Ectodermal cell (in vitro differentiated cells): ENCODE measurements around the gene PLA2G2D.

ENCODE experiments used
- H3K27ac ChIP-seq: 2 replicates; pipeline ENCODE4 v1.7.0; 2013; ENCODE audit warnings: mild to moderate bottlenecking, low read depth, low read length; ENCODE audit not compliant: insufficient read depth, poor library complexity, severe bottlenecking
- H3K27me3 ChIP-seq: 2 replicates; pipeline ENCODE4 v1.7.0; 2013; ENCODE audit warnings: mild to moderate bottlenecking, low read length; ENCODE audit not compliant: insufficient read depth, control insufficient read depth, poor library complexity, severe bottlenecking
- H3K36me3 ChIP-seq: one replicate; pipeline ENCODE4 v1.7.0; 2013; ENCODE audit warnings: low read length; ENCODE audit not compliant: control insufficient read depth, insufficient read depth
- H3K4me1 ChIP-seq: one replicate; pipeline ENCODE4 v1.7.0; 2013; ENCODE audit warnings: low read length; ENCODE audit not compliant: control insufficient read depth, insufficient read depth
- H3K4me3 ChIP-seq: 2 replicates; pipeline ENCODE4 v1.7.0; 2013; ENCODE audit warnings: low read depth, low read length, control low read depth; ENCODE audit not compliant: insufficient read depth
- H3K9me3 ChIP-seq: 2 replicates; pipeline ENCODE4 v1.7.0; 2013; ENCODE audit warnings: mild to moderate bottlenecking, low read length, moderate library complexity; ENCODE audit not compliant: control insufficient read depth
- WGBS, 2 experiments: methylation state at CpG; one replicate each; pipeline ENCODE4 v1.1.7; 2013; ENCODE audit warnings: missing lambda C conversion rate in 2 of 2; 5-methylcytosine and 5-hydroxymethylcytosine counted together

Gene PLA2G2D

GRCh38 chr1:20153000-20153418, 33.7 kb upstream of the PLA2G2D start:
- Histone ChIP-seq H3K4me1 (peaks cover 9% of the 10 kb centered on the region), H3K9me3 (no peaks in the 10 kb centered on the region), H3K36me3 (no peaks in the 10 kb centered on the region), H3K27ac (no peak overlapping the region), H3K27me3 (no peaks in the 10 kb centered on the region), H3K4me3 (no peak overlapping the region)
- 22 to 29% methylated on average over 6 of the region's 6 CpGs for WGBS, 2 experiments

GRCh38 chr1:20152599-20152930, 33.2 kb upstream of the PLA2G2D start:
- peaks cover 9% of the 10 kb centered on the region for H3K4me1 ChIP-seq
- no peaks in the 10 kb centered on the region for H3K27me3 ChIP-seq
- 60 to 66% methylated on average over 7 of the region's 7 CpGs for WGBS, 2 experiments

GRCh38 chr1:20151906-20152598, 32.7 kb upstream of the PLA2G2D start:
- WGBS, 2 experiments: 30 to 31% methylated on average over 29 of the region's 29 CpGs
- Histone ChIP-seq H3K27ac (no peak overlapping the region), H3K36me3 (no peaks in the 10 kb centered on the region), H3K4me1 (peaks cover 9% of the 10 kb centered on the region), H3K27me3 (no peaks in the 10 kb centered on the region), H3K4me3 (no peak overlapping the region), H3K9me3 (no peaks in the 10 kb centered on the region)

More at GRCh38 chr1:20152599-20152930, 33.2 kb upstream of the PLA2G2D start:
- Histone ChIP-seq H3K27ac (no peak overlapping the region), H3K4me3 (no peak overlapping the region), H3K9me3 (no peaks in the 10 kb centered on the region), H3K36me3 (no peaks in the 10 kb centered on the region)

- H3K27me3 ChIP-seq: no peaks in the 10 kb centered on the region
- H3K9me3 ChIP-seq: no peaks in the 10 kb centered on the region
- 91 to 93% methylated on average over 6 of the region's 6 CpGs for WGBS, 2 experiments
Observed at GRCh38 chr1:20150969-20151368, 31.6 kb upstream of the PLA2G2D start.

GRCh38 chr1:20150326-20150705, 31.0 kb upstream of the PLA2G2D start:
- Histone ChIP-seq H3K36me3 (no peaks in the 10 kb centered on the region), H3K27me3 (no peaks in the 10 kb centered on the region), H3K4me3 (no peak overlapping the region), H3K4me1 (peaks cover 9% of the 10 kb centered on the region), H3K9me3 (no peaks in the 10 kb centered on the region), H3K27ac (no peak overlapping the region)
- WGBS, 2 experiments: 89% methylated on average over 8 of the region's 8 CpGs

More at GRCh38 chr1:20150969-20151368, 31.6 kb upstream of the PLA2G2D start:
- H3K27ac ChIP-seq: no peak overlapping the region
- H3K4me3 ChIP-seq: no peak overlapping the region
- H3K4me1 ChIP-seq: peaks cover 9% of the 10 kb centered on the region
- H3K36me3 ChIP-seq: no peaks in the 10 kb centered on the region

- 84% methylated on average over 27 of the region's 27 CpGs for WGBS, 2 experiments
- H3K4me3 ChIP-seq: no peak overlapping the region
Observed at GRCh38 chr1:20149601-20150325, 30.4 kb upstream of the PLA2G2D start.

GRCh38 chr1:20148571-20149500, 29.5 kb upstream of the PLA2G2D start:
- H3K27ac ChIP-seq: no peak overlapping the region
- H3K9me3 ChIP-seq: no peaks in the 10 kb centered on the region
- WGBS, 2 experiments: 91 to 93% methylated on average over 13 of the region's 13 CpGs
- peaks cover 9% of the 10 kb centered on the region for H3K4me1 ChIP-seq
- H3K4me3 ChIP-seq: no peak overlapping the region
- H3K36me3 ChIP-seq: no peaks in the 10 kb centered on the region
- H3K27me3 ChIP-seq: no peaks in the 10 kb centered on the region

More at GRCh38 chr1:20149601-20150325, 30.4 kb upstream of the PLA2G2D start:
- no peaks in the 10 kb centered on the region for H3K9me3 ChIP-seq
- peaks cover 9% of the 10 kb centered on the region for H3K4me1 ChIP-seq
- H3K36me3 ChIP-seq: no peaks in the 10 kb centered on the region
- no peak overlapping the region for H3K27ac ChIP-seq
- no peaks in the 10 kb centered on the region for H3K27me3 ChIP-seq

GRCh38 chr1:20147846-20148570, 28.7 kb upstream of the PLA2G2D start:
- no peak overlapping the region for H3K27ac ChIP-seq
- H3K27me3 ChIP-seq: no peaks in the 10 kb centered on the region
- no peaks in the 10 kb centered on the region for H3K9me3 ChIP-seq
- no peak overlapping the region for H3K4me3 ChIP-seq
- no peaks in the 10 kb centered on the region for H3K36me3 ChIP-seq
- 88 to 91% methylated on average over 13 of the region's 13 CpGs for WGBS, 2 experiments
- H3K4me1 ChIP-seq: peaks cover 6% of the 10 kb centered on the region

GRCh38 chr1:20143734-20144565, 24.6 kb upstream of the PLA2G2D start:
- Histone ChIP-seq H3K27me3 (no peaks in the 10 kb centered on the region), H3K4me3 (no peak overlapping the region), H3K36me3 (no peaks in the 10 kb centered on the region), H3K27ac (no peak overlapping the region), H3K9me3 (no peaks in the 10 kb centered on the region), H3K4me1 (no peaks in the 10 kb centered on the region)
- 79 to 83% methylated on average over 13 of the region's 13 CpGs for WGBS, 2 experiments
